NCI-H2171 treated with DMSO at 0.1 percent for 48 hours (cell line): ENCODE measurements around the gene SLC66A2.
"Not testable (repeated sequence)": the region's sequence is repeated elsewhere in the genome, so short reads cannot be mapped to it uniquely, and the experiment has no call there.

ENCODE experiments used
- DNase-seq: peaks from one replicate; lab custom pipeline; 2025; lab: John Stamatoyannopoulos, UW

The SLC66A2 gene

DNA sequence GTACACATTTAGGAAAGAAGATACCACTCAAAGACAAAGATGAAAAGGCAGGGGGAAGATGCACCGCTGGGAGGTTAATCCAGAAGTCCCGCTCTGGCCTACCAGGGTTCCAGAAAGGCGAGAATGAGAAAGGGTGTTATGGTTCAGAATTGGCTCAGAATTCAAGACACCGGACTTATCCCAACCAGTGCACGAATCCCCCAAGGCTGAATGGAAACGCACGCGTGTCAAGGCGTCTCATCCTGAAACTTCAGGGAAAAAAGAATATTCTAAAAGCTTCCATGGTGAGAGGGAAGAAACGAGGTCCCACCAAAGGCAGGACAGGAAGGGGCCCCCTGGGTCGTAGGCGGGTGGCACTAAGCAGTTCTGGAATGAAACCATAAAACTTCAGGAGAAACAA is 71.9 kb downstream of the SLC66A2 start:
- no peak for DNase-seq

DNA sequence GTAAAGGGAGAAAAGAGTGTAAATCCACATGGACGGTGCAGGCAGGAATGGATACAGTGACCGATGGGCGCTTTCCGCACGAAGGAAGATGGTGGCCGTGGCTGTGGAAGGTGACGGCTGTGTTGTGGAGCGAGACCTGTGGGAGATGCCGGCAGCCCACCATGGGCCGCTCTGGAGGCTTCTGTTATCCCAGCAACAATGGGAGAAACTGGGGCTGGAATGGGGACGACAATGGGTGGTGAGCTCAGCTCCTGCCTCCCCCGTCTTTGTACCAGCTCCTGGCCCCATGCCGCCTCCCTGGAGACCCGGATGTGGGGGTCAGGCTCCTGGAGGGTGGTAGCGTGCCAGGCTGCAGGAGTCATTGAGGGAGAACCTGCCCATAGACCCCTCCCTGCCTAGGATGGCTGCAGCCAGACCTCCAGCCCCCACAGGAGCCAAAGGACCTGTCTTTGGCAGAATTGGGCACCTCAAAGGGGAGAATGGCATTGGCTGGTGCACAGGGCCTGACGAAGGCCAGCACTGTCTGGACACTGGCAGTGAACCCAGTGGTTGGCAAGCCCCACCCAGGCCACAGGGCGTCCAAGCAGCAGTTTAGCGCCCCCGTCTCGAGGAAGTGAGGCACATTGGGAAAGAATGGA is 72.6 kb downstream of the SLC66A2 start:
- DNase-seq: no peak

DNA sequence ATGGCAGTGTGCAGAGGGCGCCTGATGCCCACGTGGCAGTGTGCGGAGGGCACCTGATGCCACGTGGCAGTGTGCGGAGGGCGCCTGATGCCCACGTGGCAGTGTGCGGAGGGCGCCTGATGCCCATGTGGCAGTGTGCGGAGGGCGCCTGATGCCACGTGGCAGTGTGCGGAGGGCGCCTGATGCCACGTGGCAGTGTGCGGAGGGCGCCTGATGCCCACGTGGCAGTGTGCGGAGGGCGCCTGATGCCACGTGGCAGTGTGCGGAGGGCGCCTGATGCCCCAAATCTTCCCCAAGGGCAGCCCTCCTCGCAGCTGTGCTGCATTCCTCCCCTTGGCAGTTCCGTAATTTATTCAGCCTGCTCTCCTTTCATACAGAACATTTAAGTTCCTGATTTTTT is 73.2 kb downstream of the SLC66A2 start:
- not testable (repeated sequence) for DNase-seq

DNA sequence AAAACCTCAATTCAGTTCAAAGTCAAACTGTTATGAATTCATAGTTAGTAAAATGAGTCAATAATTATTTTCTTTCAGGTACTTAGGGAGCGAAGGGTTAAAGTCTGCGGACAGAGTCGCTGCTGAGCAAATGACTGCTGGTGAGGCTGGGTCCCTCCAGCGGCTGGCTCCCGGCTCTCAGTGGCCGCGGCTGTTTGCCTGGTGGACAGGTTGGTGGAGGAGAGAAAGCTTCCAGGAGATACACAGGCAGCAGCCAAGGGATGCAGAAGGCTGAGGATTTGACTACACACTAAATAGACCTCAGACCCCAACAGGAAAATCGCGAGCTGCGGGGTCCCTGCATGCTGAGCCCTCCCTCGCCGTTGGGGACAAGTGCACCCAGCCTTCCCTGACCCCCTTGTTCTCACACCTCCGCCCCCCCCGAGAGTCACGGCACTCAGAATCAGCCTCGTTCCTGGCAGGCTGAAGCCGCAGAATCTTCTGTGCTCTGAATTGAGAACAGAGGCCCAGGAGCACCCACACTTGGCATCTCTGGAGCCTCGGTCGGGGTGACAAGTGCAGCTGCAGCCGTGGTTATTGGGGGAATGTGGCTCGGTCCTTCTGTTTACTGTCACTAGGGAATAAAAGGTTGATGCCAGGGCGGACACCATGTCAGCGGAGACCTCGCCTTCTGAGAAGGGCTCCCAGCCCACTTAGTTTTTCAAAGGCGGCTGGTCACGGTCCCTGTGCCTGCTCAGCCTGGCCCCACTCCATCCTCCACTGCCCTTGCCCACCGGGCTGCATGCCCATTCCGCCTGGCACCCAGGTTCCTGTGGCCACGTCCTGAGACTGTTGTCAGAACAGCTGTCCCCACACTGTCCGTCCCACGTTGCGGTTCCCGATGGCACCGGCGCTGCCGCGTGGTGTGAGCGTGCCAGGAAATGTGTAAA is 74.0 kb downstream of the SLC66A2 start:
- no peak for DNase-seq

DNA sequence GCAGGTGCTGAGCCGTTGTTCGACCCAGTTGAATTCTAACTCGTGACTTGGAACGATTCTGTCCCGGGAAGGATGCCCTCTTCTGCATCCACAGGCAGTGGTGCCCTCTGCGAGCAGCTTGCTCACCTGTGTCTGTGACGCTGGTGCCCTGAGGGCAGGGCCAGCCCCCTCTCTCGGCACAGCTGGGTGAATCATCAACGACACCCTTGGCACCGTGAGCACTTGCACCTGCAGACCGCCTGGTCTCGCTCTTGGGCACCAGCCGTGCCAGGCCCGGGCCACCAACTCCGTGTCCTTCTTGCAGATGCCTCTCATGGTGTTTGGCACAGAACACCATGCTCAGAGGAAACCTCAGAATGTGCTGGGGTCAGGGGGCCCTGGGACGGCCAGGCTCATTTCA is 75.0 kb downstream of the SLC66A2 start:
- no peak for DNase-seq

DNA sequence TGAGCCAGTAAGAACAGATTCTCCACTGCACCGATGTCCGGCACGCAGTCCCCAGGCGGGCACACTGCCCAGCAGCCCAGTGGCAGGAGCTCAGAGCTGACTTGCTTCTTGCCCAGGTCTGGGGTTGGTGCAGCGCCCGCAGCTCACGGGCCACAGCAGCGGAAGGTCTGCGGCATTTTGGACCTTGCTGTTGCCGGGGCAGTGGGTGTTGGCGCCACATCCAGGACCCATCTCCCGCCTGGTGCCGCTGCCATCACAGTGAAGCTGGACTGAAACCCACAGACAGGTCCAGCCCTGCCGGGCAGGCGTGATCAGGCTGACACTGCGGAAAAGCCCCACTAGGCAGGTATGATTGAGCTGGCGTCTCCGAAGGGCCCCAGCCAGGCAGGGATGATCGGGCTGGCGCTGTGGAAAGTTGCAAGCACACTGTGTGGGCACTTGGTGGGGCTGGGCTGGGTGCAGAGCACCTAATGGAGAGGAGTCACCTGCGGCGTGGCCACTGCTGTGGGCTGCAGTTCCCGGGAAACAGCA is 75.5 kb downstream of the SLC66A2 start:
- no peak for DNase-seq

DNA sequence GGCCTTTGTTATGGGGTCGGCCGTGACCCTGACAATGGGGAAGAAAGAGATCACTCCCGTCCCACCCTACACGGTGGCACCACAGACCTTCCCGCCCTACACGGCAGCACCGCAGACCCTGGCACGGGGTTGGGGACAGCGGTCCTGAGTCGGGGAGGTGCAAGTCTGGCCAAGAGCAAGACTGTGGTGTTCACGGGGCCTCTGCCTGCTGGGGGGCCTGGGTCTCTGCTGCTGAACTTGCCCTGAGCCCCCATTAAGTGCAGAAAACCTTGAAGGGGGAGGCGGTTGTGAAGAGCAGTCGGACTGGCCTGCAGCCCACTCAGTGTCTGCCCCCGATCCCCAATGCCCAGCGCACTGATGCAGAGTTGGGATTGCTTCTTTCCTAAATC is 75.9 kb downstream of the SLC66A2 start:
- no peak for DNase-seq

DNA sequence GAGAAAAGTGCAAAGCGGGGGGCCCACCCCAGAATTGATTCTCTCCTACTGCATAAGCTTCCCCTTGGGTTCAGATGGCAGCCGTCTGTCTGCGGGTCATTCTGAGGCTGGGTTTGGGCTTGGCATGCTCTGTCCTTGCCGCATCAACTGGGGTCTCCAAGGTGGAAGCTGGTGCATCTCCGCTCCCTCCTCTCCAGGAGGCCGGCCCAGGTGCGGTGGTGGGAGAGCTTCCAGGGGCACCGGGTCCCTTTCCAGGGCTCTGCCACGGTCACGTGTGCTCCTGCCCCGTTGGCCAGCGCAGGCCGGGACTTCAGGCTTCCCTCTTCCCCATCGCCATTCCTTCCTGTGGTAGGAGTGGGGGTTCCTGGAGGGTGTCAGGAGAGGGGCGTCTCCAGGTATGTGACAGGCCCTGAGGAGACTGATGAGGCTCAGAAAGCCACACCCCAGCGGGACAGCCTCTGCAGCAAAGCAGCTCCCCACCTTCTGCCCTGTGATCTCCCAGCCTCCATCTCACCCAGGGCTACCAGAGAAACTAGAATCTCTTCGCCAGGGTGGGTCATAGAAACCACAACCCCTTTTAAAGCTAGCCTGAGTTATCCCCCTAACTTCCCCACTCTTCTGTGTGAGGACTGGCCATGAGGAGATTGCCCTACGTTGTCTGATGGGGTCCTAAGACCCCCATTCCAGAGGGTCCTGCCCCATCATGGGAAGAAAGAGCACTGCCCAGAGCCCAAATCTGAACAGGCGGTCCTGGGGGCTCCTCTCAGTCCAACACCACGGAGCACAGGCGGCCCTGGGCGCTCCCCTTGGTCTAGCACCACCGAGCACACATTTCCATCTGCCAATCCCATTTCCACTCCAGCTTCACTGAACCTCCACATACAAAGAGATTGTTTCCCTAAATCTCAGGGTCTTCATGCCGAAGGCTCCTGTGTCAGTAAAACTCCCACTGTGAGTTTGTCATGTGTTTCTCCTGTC is 76.6 kb downstream of the SLC66A2 start:
- no peak for DNase-seq

DNA sequence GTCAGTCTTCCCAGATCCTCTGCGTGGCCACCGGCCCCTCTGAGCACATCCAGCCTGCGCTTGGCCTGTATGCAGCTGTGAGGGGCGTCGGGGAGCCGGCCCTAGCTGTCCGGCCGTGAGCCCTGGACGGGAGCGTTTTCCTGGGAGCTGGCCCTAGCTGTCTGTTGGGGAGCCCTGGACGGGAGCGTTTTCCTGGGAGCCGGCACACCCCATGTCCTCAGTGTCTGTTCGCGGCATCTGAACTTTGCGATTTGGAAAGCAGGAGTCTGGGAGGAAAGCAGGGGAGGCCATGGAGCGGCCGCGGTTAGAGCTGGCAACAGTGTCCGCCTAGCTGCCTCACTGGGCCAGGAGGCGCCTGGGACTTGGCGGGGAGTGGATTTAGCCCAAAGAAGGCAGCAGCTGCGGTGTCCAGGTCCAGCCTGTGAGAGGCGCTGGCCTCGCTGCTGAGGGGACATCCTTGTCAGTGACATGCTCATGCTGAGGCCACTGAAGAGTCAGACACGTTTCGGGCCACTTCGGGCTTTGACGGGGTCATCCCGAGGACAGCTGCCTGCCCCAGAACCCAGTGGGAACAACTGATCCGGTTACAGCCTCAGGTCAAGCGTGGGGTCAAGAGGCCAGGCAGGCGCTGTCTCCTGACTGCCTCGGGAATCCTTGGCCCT is 77.9 kb downstream of the SLC66A2 start:
- DNase-seq: no peak

DNA sequence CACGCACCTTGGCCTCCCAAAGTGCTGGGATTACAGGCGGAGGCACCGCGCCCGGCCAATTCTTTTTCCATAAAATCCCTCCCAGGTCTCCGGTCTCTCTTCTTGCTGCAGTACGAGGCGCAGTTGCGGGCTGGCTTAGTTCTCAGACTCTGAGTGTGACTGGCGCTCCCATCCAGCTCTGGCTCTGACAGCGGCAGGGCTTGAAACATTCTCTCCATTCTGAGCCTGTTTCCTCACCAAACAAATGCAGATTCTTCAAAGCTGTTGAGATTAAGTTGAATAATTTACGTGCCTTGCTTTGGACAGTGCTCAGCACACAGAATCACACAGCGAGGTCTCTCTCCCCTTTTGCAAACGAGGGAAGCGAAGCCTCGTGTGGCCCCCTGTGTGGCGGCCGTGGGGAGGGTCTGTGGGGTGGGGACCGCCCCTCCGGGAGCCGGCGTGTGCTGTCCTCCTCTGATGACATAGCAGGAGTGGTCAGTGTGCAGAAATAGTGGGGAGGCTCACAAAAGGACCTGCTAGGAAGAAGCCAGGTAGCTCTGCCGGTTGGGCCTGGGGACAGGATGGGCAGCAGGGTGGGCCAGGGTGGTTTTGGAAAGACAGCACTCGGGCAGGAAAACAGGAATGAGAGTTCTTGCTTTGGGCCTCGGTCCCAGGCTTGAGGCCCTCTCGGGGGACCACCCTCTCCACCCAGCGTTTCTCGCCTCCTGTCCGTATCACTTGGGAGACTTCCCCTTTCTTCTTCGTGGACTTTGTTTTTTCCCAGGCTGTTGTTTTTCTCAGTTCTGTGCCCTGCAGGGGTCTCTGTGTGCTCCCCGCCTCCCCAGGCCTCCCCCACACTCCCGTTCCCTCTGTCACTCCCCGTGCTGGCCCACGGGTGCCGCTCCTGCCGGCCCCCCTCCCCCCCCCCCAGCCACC is 78.7 kb downstream of the SLC66A2 start:
- no peak for DNase-seq

DNA sequence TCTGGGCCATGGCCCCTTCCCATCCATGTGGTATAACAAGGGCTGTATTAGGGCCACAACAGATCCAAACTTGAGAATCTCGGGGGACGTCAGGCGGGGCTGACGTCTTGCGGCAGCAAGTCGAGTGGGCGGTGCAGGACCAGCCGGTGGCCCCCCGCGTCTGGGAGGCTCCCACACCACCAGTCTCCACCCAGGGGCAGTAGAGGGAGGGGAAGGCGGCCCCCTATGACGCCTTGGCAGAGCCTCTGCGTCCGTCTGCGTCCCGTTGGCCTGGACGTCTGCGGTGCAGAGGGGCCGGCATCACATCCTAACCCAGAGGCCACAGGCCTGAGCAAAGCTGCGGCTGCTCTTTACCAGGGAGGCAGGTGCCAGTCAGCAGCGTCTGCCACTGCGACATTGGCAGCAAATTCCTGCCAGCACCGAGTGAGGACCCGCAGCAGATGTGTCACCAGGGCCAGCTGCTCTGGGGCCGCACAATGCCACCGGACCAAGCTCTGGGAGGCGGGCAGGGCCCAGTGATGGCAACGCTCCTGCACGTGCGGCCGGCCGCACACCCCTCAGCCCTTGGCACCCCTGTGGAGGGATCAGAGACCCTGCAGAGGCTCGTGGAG is 79.9 kb downstream of the SLC66A2 start:
- no peak for DNase-seq

DNA sequence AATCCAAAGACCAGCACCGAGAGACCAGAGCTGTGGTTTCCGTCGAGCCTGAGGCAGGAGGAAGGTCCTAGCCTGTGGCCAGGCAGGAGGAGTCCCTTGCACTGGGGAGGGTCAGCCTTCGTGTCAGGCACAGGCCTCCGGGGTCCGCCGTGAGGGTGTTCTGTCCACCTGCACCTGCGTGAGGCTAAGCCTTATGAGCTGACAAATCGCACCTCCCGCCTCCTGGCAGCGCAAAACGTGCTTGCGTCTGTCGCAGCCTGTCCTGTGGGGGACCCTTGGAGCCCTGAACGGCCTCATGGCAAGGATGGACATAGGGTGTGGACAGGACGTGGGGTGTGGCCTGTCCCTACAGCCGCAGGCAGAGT is 80.4 kb downstream of the SLC66A2 start:
- no peak for DNase-seq

DNA sequence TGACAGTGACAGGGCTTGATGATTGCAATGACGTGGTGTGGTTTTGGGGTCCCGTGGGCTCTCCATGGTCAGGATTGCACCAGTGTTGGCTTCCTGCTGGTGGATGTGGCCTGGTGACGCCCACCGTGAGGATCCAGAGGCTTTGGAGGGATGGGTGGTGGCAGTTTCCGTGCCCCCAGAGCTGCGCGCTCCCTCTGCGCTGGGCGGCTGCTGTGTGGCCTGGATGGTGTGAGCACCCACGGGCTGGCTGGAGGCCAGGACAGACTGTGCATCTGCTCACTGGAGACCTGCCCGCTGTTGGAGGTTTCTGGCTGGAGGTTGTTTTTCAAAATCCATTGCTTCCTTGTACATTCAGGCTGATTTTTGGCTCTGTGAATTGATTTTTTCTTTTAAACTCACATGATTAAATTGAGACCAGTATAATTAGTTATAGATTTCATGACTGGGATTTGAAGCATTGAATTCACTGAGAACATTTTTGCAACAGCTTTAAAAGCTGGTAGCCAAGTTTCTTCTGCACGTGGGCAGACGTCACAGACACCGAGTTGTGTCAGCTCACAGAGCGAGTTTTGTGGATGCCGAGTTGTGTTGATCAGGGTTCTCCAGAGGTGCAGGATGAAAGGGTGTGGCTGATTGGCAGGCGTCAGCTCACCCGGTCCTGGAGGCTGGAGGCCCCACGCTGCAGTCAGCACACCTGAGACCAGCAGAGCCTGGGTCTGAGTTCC is 81.0 kb downstream of the SLC66A2 start:
- DNase-seq: no peak

DNA sequence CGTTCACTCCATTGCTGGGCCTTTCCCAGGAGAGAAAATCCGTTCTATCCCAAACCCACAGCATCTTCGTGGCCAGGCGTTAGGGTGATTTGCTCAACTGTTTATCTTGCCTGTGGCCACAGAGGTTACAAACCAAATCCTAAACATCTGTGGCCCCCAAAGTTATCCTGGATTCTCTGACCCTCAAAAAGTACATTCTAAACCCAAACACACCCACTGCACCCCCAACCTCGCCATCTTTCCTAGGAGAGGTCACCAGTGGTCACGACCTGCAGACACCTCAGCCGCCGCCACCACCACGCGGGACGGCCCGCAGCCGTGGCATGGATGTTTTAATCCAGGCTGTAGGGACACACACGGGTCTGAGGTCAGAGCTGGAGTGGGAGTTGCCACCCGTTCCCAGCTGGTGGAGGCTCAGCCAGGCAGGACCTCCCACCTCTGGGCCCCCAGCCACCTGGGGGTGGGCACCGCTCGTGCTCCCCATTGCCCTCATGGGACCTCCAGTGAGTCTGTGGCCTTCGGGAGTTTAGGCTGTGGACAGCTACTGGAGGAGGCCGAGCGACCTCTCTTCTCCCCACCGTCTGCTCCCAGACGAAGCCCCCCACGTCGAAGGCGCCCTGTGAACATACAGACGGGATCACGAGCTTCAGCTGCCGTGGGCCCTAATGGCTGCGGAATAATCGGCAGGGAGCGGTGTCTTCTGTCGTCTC is 81.7 kb downstream of the SLC66A2 start:
- no peak for DNase-seq

DNA sequence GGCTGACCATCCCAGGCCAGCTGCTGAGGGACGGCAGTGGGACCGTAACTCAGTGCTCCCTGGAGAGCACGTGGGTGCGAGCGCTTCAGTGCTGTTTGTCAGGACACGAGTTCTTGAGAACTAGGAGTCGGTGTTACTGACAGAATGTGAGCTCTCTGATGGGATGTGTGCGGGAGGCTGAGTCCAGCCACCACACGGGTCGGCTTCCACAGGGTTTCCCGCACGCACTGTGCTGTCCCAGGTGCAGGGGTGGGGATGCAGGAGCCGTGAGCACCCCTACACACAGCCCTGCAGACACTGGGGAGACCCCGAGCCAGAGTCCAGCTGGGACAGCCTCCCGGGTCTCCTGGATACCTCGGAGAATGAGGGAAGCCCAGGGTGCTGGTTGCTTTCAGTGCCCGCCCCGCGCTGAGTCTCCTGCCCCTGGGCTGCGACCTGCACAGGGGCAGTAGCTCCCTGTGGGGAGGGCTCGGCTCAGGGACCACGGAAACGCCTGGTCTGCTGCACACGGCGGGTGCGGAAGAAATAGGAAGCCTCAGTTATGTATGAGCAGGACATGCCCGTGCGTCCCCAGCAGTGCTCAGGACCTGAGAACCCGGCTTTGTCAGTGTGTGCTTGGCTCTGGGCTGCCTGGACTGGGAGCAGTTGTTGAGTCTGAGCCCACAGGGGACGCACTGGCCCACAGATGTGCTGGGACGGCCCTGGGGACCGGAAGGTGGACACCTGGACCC is 82.5 kb downstream of the SLC66A2 start:
- no peak for DNase-seq

DNA sequence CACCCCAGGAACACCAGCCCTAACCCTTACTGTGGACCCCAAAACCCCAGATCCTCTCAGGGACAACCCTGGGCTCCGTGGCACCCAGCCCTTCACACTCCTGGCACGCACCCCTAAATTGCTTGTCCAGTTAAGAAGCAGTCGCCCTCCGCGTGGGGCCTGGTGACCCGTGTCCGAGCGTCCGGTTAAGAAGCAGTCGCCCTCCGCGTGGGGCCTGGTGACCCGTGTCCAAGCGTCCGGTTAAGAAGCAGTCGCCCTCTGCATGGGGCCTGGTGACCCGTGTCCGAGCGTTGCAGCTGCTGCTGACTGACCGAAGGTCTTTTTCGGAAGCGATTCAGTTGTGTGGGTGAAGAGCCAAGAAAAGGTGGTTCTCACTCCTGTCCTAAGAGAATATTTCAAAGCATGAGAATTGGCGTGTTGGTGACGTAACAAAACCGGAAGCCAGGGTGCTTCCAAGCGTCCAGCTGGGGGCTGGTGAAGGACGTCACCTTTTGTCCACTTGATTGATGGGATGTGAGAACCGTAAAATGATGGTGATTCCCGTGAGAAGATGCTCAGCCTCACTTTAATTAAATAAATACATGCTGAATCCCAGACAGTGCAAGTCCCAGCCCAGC is 83.2 kb downstream of the SLC66A2 start:
- no peak for DNase-seq

DNA sequence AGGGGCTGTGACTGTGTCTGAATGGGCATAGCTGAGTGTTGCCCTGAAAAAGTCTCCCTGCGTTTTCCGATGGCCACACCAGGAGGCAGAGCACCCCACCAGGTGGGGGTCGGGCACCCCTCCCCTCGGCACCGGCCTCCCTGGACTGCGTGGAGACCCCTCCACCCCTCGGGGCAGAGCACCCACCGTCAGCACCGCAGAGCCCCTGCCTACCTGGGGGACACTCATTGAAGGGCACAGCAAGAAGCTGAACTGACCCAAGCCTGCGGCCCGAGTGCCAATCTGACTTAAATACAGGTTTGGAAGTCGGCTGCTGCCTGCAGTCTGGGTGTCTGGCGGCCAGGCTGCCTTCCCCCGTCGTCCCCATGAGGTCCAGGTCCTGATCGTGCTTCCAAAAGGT is 83.8 kb downstream of the SLC66A2 start:
- DNase-seq: no peak
